HepG2 (cell line): ENCODE measurements around the gene LEAP2. TPM values are rescaled to one million over a fixed set of nuclear protein-coding genes. Genes with fewer than 3 reads are reported as not detected.

Experiments
- AKAP8 ChIP-seq: sonication (generic); formaldehyde crosslinking; IDR thresholded peaks from 2 replicates; pipeline ENCODE4 v1.5.1; 2020; ENCODE audit warnings: mild to moderate bottlenecking, missing genetic modification reagents
- ARNT2 ChIP-seq: sonication (generic); formaldehyde crosslinking; IDR thresholded peaks from 2 replicates; pipeline ENCODE4 v1.8.0; 2022; ENCODE audit warnings: mild to moderate bottlenecking, low read depth, missing genetic modification reagents, moderate library complexity
- CBX1 ChIP-seq: IDR thresholded peaks from one replicate; pipeline ENCODE4 v1.6.1; 2016; ENCODE audit warnings: antibody characterized with exemption, low read depth
- ELF3 ChIP-seq: IDR thresholded peaks from 2 replicates; pipeline ENCODE4 v1.6.1; 2016; ENCODE audit warnings: missing genetic modification reagents, missing compliant biosample characterization
- ELF4 ChIP-seq: sonication (generic); formaldehyde crosslinking; IDR thresholded peaks from 2 replicates; pipeline ENCODE4 v1.5.0; 2020; ENCODE audit warnings: missing genetic modification reagents, mild to moderate bottlenecking, moderate library complexity, borderline replicate concordance
- HOXA5 ChIP-seq: sonication (generic); formaldehyde crosslinking; IDR thresholded peaks from 2 replicates; pipeline ENCODE4 v1.4.0; 2020; ENCODE audit warnings: missing genetic modification reagents
- MEIS2 ChIP-seq: sonication (generic); formaldehyde crosslinking; IDR thresholded peaks from 2 replicates; pipeline ENCODE4 v1.9.0; 2021; ENCODE audit warnings: mild to moderate bottlenecking, missing genetic modification reagents
- NCOR1 ChIP-seq: fragments of 200-600 bp; sonication (generic); IDR thresholded peaks from 2 replicates; pipeline ENCODE4 v1.7.0; 2017; ENCODE audit warnings: antibody characterized with exemption, low read length, borderline replicate concordance
- NFE2L2 ChIP-seq: fragments of 150-350 bp; IDR thresholded peaks from 2 replicates; pipeline ENCODE4 v1.6.1; 2014; ENCODE audit warnings: low read length
- NR2C2 ChIP-seq: sonication (generic); formaldehyde crosslinking; IDR thresholded peaks from 2 replicates; pipeline ENCODE4 v1.4.0; 2020; ENCODE audit warnings: missing genetic modification reagents, mild to moderate bottlenecking, moderate library complexity, borderline replicate concordance
- NR3C1 ChIP-seq: sonication (generic); formaldehyde crosslinking; IDR thresholded peaks from 2 replicates; pipeline ENCODE4 v1.4.0; 2020; ENCODE audit warnings: missing genetic modification reagents
- SIX4 ChIP-seq: sonication (generic); formaldehyde crosslinking; IDR thresholded peaks from 2 replicates; pipeline ENCODE4 v1.4.0; 2020; ENCODE audit warnings: missing genetic modification reagents
- U2AF2 ChIP-seq: fragments of 200-400 bp; formaldehyde crosslinking; IDR thresholded peaks from 2 replicates; pipeline ENCODE4 v1.6.1; 2017; ENCODE audit warnings: low read depth, mild to moderate bottlenecking, low read length
- ZBTB7B ChIP-seq: sonication (generic); formaldehyde crosslinking; IDR thresholded peaks from 2 replicates; pipeline ENCODE4 v1.4.0; 2020; ENCODE audit warnings: missing genetic modification reagents
- ZNF501 ChIP-seq: sonication (generic); formaldehyde crosslinking; IDR thresholded peaks from 2 replicates; pipeline ENCODE4 v1.5.1; 2020; ENCODE audit warnings: mild to moderate bottlenecking, moderate library complexity, missing genetic modification reagents
- ZNF615 ChIP-seq: sonication (generic); formaldehyde crosslinking; IDR thresholded peaks from 2 replicates; pipeline ENCODE4 v1.5.0; 2020; ENCODE audit warnings: mild to moderate bottlenecking, missing genetic modification reagents, borderline replicate concordance
- polyA plus RNA-seq, 8 experiments: library from polyadenylated mRNA; depleted of rRNA in 3 of 8; stranded (reverse) in 7 of 8; unstranded in 1 of 8; fragments of >200 nt; fragmentation: Illumina TruSeq in 4 of 8; extraction: Trizol in 4 of 8; gene quantifications; 2 replicates each; pipeline versions ENCODE4 v1.2.1 to v1.2.3, GENCODE V29; 2011 to 2016; ENCODE audit warnings: low read depth in 4 of 8, missing spikeins in 1 of 8, mixed read lengths in 1 of 8; ENCODE audit not compliant: insufficient read depth in 1 of 8
- total RNA-seq, 5 experiments: library from RNA; depleted of rRNA; stranded (reverse); fragments of >200 nt; fragmentation: Illumina TruSeq; extraction: Trizol; gene quantifications; 2 replicates each; pipeline ENCODE4 v1.2.3, GENCODE V29; 2016; ENCODE audit warnings: low read depth in 1 of 5
- TF ChIP-seq, protein P1 (sequence below): sonication (generic); formaldehyde crosslinking; IDR thresholded peaks from 2 replicates; pipeline ENCODE4 v1.4.0; 2020; ENCODE audit warnings: mild to moderate bottlenecking, missing genetic modification reagents, borderline replicate concordance
- TF ChIP-seq, protein P2 (sequence below): sonication (generic); formaldehyde crosslinking; IDR thresholded peaks from 2 replicates; pipeline ENCODE4 v1.8.0; 2023; ENCODE audit warnings: mild to moderate bottlenecking, missing genetic modification reagents
- TF ChIP-seq, protein P3 (sequence below): sonication (generic); formaldehyde crosslinking; IDR thresholded peaks from 2 replicates; pipeline ENCODE4 v1.8.0; 2022; ENCODE audit warnings: low read depth, missing genetic modification reagents

Gene LEAP2
- total and polyA plus RNA-seq, 2 of the 13 experiments (the other 11 are each of a cell fraction or from before 2014, with no cell fraction given): 23.9 to 51.9 TPM

DNA sequence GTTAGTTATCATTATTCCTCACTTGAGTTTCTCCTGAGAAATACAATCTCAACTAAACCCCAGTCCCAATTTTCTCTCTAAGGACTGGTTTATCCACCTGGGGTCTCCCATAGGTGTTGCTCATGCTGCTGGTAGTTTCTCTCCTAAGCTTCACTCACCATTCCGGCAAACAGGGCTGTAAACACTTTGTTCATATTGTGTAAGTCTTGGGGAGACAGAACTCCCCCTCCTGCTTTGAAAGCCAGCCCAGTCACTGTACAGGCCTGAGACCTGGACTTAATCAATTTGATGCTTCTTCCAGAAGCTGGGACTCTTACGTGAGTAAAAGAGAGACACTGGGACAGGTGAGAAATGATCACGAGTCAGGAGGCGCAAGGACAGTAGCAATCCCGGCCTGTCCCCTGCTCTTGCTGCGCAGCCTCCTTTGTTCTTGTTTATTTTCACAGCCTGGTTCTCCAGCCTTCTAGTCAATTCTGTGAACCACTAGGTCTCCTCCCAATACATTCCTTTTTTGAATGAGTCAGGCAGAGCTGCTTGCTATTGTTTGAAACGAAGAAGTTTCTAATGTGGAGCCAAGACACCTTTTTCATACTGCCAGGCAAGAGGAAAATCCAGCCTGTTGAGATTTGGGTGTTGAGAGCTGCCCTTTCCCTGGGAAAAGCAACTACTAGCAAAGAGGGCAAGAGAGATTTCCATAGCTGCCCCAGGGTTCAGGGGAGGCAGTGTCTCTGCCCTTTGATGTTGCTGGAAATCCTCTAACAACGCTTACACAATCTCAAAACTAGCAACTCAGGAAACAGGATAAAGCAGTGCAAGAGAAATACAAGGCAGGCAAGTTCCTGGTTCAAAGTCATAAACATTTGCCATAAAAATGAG, 33.8 kb upstream of the LEAP2 start (continued):
- TF ChIP-seq MEIS2 (CRISPR knock-in tag) (peak; percentile 1; the same call in 1 of the 2 replicates), ZBTB7B (CRISPR knock-in tag) (peak; percentile 17; the same call in 1 of the 2 replicates), ZNF615 (CRISPR knock-in tag) (no peak), NCOR1 (peak; percentile 74; the same call in 1 of the 2 replicates), HOXA5 (CRISPR knock-in tag) (no peak), ELF3 (CRISPR knock-in tag) (peak; percentile 99), NR3C1 (CRISPR knock-in tag) (no peak), ELF4 (CRISPR knock-in tag) (no peak), SIX4 (CRISPR knock-in tag) (no peak), NFE2L2 (no peak), NR2C2 (CRISPR knock-in tag) (peak; percentile 46; the same call in 1 of the 2 replicates), U2AF2 (no peak), ZNF501 (CRISPR knock-in tag) (peak; percentile 71), AKAP8 (CRISPR knock-in tag) (peak; percentile 50; the same call in 1 of the 2 replicates), CBX1 (no peak), ARNT2 (CRISPR knock-in tag) (no peak)
- TF ChIP-seq, protein P1, sequence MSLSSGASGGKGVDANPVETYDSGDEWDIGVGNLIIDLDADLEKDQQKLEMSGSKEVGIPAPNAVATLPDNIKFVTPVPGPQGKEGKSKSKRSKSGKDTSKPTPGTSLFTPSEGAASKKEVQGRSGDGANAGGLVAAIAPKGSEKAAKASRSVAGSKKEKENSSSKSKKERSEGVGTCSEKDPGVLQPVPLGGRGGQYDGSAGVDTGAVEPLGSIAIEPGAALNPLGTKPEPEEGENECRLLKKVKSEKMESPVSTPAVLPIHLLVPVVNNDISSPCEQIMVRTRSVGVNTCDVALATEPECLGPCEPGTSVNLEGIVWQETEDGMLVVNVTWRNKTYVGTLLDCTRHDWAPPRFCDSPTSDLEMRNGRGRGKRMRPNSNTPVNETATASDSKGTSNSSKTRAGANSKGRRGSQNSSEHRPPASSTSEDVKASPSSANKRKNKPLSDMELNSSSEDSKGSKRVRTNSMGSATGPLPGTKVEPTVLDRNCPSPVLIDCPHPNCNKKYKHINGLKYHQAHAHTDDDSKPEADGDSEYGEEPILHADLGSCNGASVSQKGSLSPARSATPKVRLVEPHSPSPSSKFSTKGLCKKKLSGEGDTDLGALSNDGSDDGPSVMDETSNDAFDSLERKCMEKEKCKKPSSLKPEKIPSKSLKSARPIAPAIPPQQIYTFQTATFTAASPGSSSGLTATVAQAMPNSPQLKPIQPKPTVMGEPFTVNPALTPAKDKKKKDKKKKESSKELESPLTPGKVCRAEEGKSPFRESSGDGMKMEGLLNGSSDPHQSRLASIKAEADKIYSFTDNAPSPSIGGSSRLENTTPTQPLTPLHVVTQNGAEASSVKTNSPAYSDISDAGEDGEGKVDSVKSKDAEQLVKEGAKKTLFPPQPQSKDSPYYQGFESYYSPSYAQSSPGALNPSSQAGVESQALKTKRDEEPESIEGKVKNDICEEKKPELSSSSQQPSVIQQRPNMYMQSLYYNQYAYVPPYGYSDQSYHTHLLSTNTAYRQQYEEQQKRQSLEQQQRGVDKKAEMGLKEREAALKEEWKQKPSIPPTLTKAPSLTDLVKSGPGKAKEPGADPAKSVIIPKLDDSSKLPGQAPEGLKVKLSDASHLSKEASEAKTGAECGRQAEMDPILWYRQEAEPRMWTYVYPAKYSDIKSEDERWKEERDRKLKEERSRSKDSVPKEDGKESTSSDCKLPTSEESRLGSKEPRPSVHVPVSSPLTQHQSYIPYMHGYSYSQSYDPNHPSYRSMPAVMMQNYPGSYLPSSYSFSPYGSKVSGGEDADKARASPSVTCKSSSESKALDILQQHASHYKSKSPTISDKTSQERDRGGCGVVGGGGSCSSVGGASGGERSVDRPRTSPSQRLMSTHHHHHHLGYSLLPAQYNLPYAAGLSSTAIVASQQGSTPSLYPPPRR (CRISPR knock-in tag): peak; percentile 71; the same call in 1 of the 2 replicates
- TF ChIP-seq, protein P2, sequence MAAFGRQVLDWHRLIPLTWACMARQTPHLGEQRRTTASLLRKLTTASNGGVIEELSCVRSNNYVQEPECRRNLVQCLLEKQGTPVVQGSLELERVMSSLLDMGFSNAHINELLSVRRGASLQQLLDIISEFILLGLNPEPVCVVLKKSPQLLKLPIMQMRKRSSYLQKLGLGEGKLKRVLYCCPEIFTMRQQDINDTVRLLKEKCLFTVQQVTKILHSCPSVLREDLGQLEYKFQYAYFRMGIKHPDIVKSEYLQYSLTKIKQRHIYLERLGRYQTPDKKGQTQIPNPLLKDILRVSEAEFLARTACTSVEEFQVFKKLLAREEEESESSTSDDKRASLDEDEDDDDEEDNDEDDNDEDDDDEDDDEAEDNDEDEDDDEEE (CRISPR knock-in tag): no peak
- TF ChIP-seq, protein P3, sequence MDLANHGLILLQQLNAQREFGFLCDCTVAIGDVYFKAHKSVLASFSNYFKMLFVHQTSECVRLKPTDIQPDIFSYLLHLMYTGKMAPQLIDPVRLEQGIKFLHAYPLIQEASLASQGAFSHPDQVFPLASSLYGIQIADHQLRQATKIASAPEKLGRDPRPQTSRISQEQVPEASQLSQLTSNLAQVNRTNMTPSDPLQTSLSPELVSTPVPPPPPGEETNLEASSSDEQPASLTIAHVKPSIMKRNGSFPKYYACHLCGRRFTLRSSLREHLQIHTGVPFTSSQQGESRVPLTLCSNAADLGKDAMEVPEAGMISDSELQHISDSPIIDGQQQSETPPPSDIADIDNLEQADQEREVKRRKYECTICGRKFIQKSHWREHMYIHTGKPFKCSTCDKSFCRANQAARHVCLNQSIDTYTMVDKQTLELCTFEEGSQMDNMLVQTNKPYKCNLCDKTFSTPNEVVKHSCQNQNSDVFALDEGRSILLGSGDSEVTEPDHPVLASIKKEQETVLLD (CRISPR knock-in tag): no peak
